K562 (cell line): ENCODE measurements around the gene NEU3. TPM values are rescaled to one million over a fixed set of nuclear protein-coding genes. Genes with fewer than 3 reads are reported as not detected.
A peak's percentile ranks its signal among the peaks of the same experiment; 100 is the strongest.

ENCODE experiments used
- ARHGAP35 ChIP-seq: fragments of 450-650 bp; IDR thresholded peaks from 2 replicates; pipeline ENCODE4 v1.6.1; 2018; ENCODE audit not compliant: partially characterized antibody
- BCLAF1 ChIP-seq, 2 experiments: fragments of 450-650 bp in 1 of 2; IDR thresholded peaks; 2 replicates each; pipeline ENCODE4 v1.6.1; 2011 to 2017; ENCODE audit warnings: low read depth in 2 of 2, antibody characterized with exemption in 1 of 2, borderline replicate concordance in 1 of 2, low read length in 1 of 2, mild to moderate bottlenecking in 1 of 2, mixed read lengths in 1 of 2; ENCODE audit not compliant: control insufficient read depth in 1 of 2
- BMI1 ChIP-seq: fragments of 150-350 bp; IDR thresholded peaks from 2 replicates; pipeline ENCODE4 v1.6.1; 2014; ENCODE audit warnings: low read length
- GTF2A2 ChIP-seq: IDR thresholded peaks from 2 replicates; pipeline ENCODE4 v1.6.1; 2016; ENCODE audit warnings: mild to moderate bottlenecking, missing genetic modification characterization, missing compliant biosample characterization
- HDAC3 ChIP-seq: fragments of 450-650 bp; IDR thresholded peaks from 2 replicates; pipeline ENCODE4 v1.6.1; 2018; ENCODE audit warnings: borderline replicate concordance, mild to moderate bottlenecking, moderate library complexity; ENCODE audit not compliant: partially characterized antibody
- HMG20B ChIP-seq: fragments of 250-450 bp; sonication (Bioruptor Pico); IDR thresholded peaks from 2 replicates; pipeline ENCODE4 v1.5.0; 2021; ENCODE audit warnings: mild to moderate bottlenecking
- JUN ChIP-seq, 2 experiments: sonication (generic) in 1 of 2; formaldehyde crosslinking in 1 of 2; IDR thresholded peaks; 2 replicates each; pipeline versions ENCODE4 v1.6.1 to v1.8.0; 2012 to 2022; ENCODE audit warnings: borderline replicate concordance in 2 of 2, mild to moderate bottlenecking in 2 of 2, improper control_type of control experiment in 1 of 2, low read depth in 1 of 2, low read length in 1 of 2, missing genetic modification reagents in 1 of 2
- MTA3 ChIP-seq: fragments of 450-650 bp; formaldehyde crosslinking; IDR thresholded peaks from 2 replicates; pipeline ENCODE4 v1.6.1; 2017; ENCODE audit warnings: mild to moderate bottlenecking, borderline replicate concordance
- MTF1 ChIP-seq: fragments of 250-450 bp; sonication (Bioruptor Pico); IDR thresholded peaks from 2 replicates; pipeline ENCODE4 v1.9.0; 2021; ENCODE audit warnings: moderate library complexity, mild to moderate bottlenecking, inconsistent platforms, borderline replicate concordance
- NFIC ChIP-seq: fragments of 450-650 bp; IDR thresholded peaks from 2 replicates; pipeline ENCODE4 v1.6.1; 2017; ENCODE audit warnings: mild to moderate bottlenecking, inconsistent platforms
- NFIX ChIP-seq: fragments of 250-450 bp; sonication (Bioruptor Pico); IDR thresholded peaks from 2 replicates; pipeline ENCODE4 v1.4.0; 2020; ENCODE audit warnings: low read depth, mild to moderate bottlenecking, moderate library complexity
- NFRKB ChIP-seq: fragments of 450-650 bp; IDR thresholded peaks from 2 replicates; pipeline ENCODE4 v1.6.1; 2016; ENCODE audit warnings: low read depth
- NR4A1 ChIP-seq, 2 experiments: fragments of 250-450 bp in 1 of 2; fragments of 450-650 bp in 1 of 2; sonication (Bioruptor Pico) in 1 of 2; IDR thresholded peaks; 2 replicates each; pipeline versions ENCODE4 v1.4.0 to v1.6.1; 2016 to 2020; ENCODE audit warnings: mild to moderate bottlenecking in 2 of 2, missing compliant biosample characterization in 1 of 2, missing genetic modification characterization in 1 of 2, moderate library complexity in 1 of 2
- PURB ChIP-seq: sonication (generic); formaldehyde crosslinking; IDR thresholded peaks from 2 replicates; pipeline ENCODE4 v1.9.0; 2021; ENCODE audit warnings: low read depth, mild to moderate bottlenecking, missing genetic modification reagents
- RHOXF2B ChIP-seq: fragments of 250-450 bp; sonication (Bioruptor Pico); conservative IDR thresholded peaks from 2 replicates; pipeline ENCODE4 v1.5.1; 2021
- RNF2 ChIP-seq: sonication (generic); IDR thresholded peaks from 2 replicates; pipeline ENCODE4 v1.6.1; 2016
- STAT5A ChIP-seq: IDR thresholded peaks from 2 replicates; pipeline ENCODE4 v1.6.1; 2012; ENCODE audit warnings: low read length, inconsistent platforms, borderline replicate concordance
- STAT5B ChIP-seq: fragments of 250-450 bp; sonication (Bioruptor Pico); IDR thresholded peaks from 2 replicates; pipeline ENCODE4 v1.8.0; 2021; ENCODE audit warnings: mild to moderate bottlenecking, inconsistent platforms
- ZBED1 ChIP-seq: IDR thresholded peaks from 2 replicates; pipeline ENCODE4 v1.6.1; 2014
- ZNF134 ChIP-seq: fragments of 250-450 bp; sonication (Bioruptor Pico); conservative IDR thresholded peaks from 2 replicates; pipeline ENCODE4 v1.4.0; 2020
- ZNF212 ChIP-seq: fragments of 450-650 bp; formaldehyde crosslinking; IDR thresholded peaks from 2 replicates; pipeline ENCODE4 v1.4.0; 2020; ENCODE audit warnings: mild to moderate bottlenecking
- ZNF253 ChIP-seq: fragments of 250-450 bp; sonication (Bioruptor Pico); conservative IDR thresholded peaks from 2 replicates; pipeline ENCODE4 v1.6.1; 2021; ENCODE audit warnings: mild to moderate bottlenecking
- ZNF41 ChIP-seq: fragments of 250-450 bp; sonication (Bioruptor Pico); conservative IDR thresholded peaks from 2 replicates; pipeline ENCODE4 v1.4.0; 2020; ENCODE audit warnings: mild to moderate bottlenecking
- ZNF644 ChIP-seq: fragments of 200-800 bp; sonication (Bioruptor generic); IDR thresholded peaks from 2 replicates; pipeline ENCODE4 v1.6.1; 2016; ENCODE audit warnings: low read depth, missing genetic modification characterization, missing compliant biosample characterization
- ZNF740 ChIP-seq, 3 experiments: fragments of 200-800 bp in 1 of 3; sonication (Bioruptor generic) in 1 of 3; sonication (generic) in 1 of 3; formaldehyde crosslinking in 1 of 3; IDR thresholded peaks; 2 replicates each; pipeline versions ENCODE4 v1.6.1 to v1.8.0; 2016 to 2022; ENCODE audit warnings: mild to moderate bottlenecking in 2 of 3, missing compliant biosample characterization in 2 of 3, missing genetic modification characterization in 2 of 3, missing genetic modification reagents in 1 of 3
- polyA plus RNA-seq, 8 experiments: library from polyadenylated mRNA; depleted of rRNA in 4 of 8; stranded (reverse) in 5 of 8; unstranded in 3 of 8; fragments of >200 nt; fragmentation: Nextera tagmentation in 2 of 8; fragmentation: Illumina TruSeq in 1 of 8; extraction: Ambion mirVana in 2 of 8; extraction: Trizol in 1 of 8; gene quantifications; 2 replicates each; pipeline versions ENCODE4 v1.2.1 to v1.2.3, GENCODE V29; 2011 to 2014; ENCODE audit warnings: inconsistent platforms in 1 of 8, missing spikeins in 1 of 8
- total RNA-seq, 7 experiments: library from RNA; depleted of rRNA in 6 of 7; stranded (reverse); fragments of >200 nt in 6 of 7; fragmentation: Illumina TruSeq in 2 of 7; extraction: Trizol in 2 of 7; gene quantifications; 2 replicates each; pipeline versions ENCODE4 v1.2.1 to v1.2.3, GENCODE V29; 2011 to 2021; ENCODE audit warnings: low replicate concordance in 1 of 7

The NEU3 gene
- total and polyA plus RNA-seq, 9 of the 15 experiments (the other 6 are each of a cell fraction or from before 2014, with no cell fraction given): 6.2 to 41.3 (median 31.1) TPM

- TF ChIP-seq ARHGAP35: no peak
- no peak for TF ChIP-seq STAT5A
- TF ChIP-seq NR4A1 (CRISPR knock-in tag; IDR thresholded peaks at IDR 0.05): no peak
- no peak for TF ChIP-seq NR4A1 (tag; IDR thresholded peaks at IDR 0.05)
- peak; percentile 66; the same call in 1 of the 2 replicates for TF ChIP-seq MTA3
- no peak for TF ChIP-seq NFRKB
- no peak for TF ChIP-seq RHOXF2B (CRISPR knock-in tag)
- TF ChIP-seq NFIC: peak; percentile 20; the same call in 1 of the 2 replicates
- TF ChIP-seq BMI1: no peak
- peak; percentile 90 for TF ChIP-seq GTF2A2
- no peak for TF ChIP-seq STAT5B (CRISPR knock-in tag)
- no peak for TF ChIP-seq ZNF134 (CRISPR knock-in tag)
- TF ChIP-seq RNF2: no peak
- TF ChIP-seq MTF1 (CRISPR knock-in tag): no peak
- no peak for TF ChIP-seq HMG20B (CRISPR knock-in tag)
- no peak for TF ChIP-seq NFIX (CRISPR knock-in tag)
- TF ChIP-seq PURB: no peak
- TF ChIP-seq JUN (IDR thresholded peaks at IDR 0.05; ENCODE audit: borderline replicate concordance, low read depth, low read length): no peak
- TF ChIP-seq JUN (CRISPR knock-in tag; IDR thresholded peaks at IDR 0.05; ENCODE audit: borderline replicate concordance): no peak
- no peak for TF ChIP-seq ZNF644 (tag)
- TF ChIP-seq BCLAF1 (IDR thresholded peaks at IDR 0.05; ENCODE audit: borderline replicate concordance in 1 of 2, control insufficient read depth in 1 of 2, low read depth in 2 of 2, low read length in 1 of 2): 0 out of 4 replicates have a peak, but pooled peaks of 1 of the 2 experiments have one; percentile 65
- TF ChIP-seq ZBED1: no peak
- TF ChIP-seq ZNF740 (CRISPR knock-in tag; IDR thresholded peaks at IDR 0.05): no peak
- no peak for TF ChIP-seq ZNF740 (tag; IDR thresholded peaks at IDR 0.05)
- TF ChIP-seq HDAC3: no peak
- TF ChIP-seq ZNF41 (CRISPR knock-in tag): no peak
- no peak for TF ChIP-seq ZNF212
- TF ChIP-seq ZNF253 (CRISPR knock-in tag): no peak
Observed at GRCh38 chr11:74988541-74989259, at the start of gene NEU3 (continued).
